ENCODE measurements around the gene TOX2.

Gene TOX2

DNA sequence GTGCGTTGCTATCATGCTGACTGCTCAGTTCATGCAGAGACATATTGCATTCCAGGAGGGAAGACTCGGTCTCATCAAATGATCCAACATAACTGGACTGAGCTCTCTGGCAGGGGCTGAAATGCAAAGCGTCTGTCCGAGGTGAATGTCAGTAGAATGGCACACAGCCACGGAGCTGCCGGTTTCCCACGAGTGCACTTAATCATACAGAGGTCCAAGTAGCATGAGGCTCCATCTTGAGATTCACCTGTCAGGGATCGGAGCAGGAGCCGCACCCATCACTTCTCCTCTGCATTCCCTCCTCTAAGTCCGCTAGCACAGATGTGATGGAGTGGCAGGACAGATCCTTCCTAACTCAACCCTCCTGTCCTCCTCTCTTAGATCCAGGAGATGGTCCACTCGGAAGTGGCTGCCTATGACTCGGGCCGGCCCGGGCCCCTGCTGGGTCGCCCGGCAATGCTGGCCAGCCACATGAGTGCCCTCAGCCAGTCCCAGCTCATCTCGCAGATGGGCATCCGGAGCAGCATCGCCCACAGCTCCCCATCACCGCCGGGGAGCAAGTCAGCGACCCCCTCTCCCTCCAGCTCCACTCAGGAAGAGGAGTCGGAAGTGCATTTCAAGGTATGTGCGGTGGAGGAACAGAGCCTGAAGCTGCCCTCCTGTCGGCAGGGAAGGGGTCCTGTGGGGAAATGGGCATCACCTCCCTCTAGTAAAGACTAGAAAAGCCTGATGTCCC is 136.4 kb downstream of the TOX2 start:
- H3K27me3 Mint-ChIP-seq (ENCODE audit: low read depth): peaks cover 5% of the 10 kb centered on the region
- H3K4me3 Mint-ChIP-seq: no peak overlapping the region
- TF ChIP-seq CTCF (IDR thresholded peaks at IDR 0.05; ENCODE audit: unreplicated experiment in 3 of 3): no peak
- H3K9me3 Mint-ChIP-seq: no peaks in the 10 kb centered on the region
- no peak overlapping the region for H3K27ac Mint-ChIP-seq
- no peaks in the 10 kb centered on the region for H3K4me1 Mint-ChIP-seq
- no peaks in the 10 kb centered on the region for H3K36me3 Mint-ChIP-seq (ENCODE audit: low read depth)

DNA sequence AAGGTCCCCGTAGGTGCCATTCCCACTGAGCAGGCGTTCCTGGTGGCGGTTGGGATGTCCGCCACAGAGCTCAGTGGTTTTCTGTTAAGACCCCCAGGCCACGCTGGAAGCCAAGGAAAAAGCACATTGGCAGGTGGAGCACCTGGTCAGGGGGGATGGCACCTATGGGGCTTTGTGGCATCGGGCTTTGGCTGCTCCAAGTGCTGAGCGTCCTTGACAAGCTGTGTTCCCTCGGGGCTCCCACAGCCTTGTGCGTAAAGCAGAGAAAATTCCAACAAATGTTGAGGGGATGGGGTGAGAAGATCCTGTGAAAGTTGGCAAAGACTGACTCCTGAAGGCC is 137.0 kb downstream of the TOX2 start:
- H3K9me3 Mint-ChIP-seq: no peaks in the 10 kb centered on the region
- TF ChIP-seq CTCF (IDR thresholded peaks at IDR 0.05; ENCODE audit: unreplicated experiment in 3 of 3): no peak
- peaks cover 4% of the 10 kb centered on the region for H3K27me3 Mint-ChIP-seq (ENCODE audit: low read depth)
- H3K27ac Mint-ChIP-seq: no peak overlapping the region
- H3K4me3 Mint-ChIP-seq: no peak overlapping the region
- H3K4me1 Mint-ChIP-seq: no peaks in the 10 kb centered on the region
- H3K36me3 Mint-ChIP-seq (ENCODE audit: low read depth): no peaks in the 10 kb centered on the region

DNA sequence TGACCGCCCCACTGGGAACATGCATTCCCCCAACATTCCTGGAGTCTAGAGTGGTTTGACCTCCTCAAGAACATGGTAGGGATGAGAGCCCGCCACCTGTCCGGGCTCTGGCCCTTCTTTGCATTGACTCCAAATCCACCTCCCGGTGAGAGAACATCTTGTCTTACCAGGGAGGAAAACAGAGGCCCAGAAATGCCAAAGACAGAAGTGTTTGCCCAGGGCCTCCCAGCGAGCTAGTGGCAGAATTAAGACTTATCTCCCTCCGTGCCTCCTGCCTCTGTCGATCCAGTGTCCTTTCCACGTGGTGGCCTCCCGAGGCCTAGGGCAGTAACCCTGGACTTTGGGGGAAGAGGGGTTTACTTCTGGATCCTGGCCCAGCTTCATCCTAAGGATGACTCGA is 137.5 kb downstream of the TOX2 start:
- Mint-ChIP-seq H3K27ac (no peak overlapping the region), H3K27me3 (ENCODE audit: low read depth) (peaks cover 4% of the 10 kb centered on the region), H3K9me3 (no peaks in the 10 kb centered on the region), H3K4me1 (no peaks in the 10 kb centered on the region), H3K4me3 (no peak overlapping the region), H3K36me3 (ENCODE audit: low read depth) (no peaks in the 10 kb centered on the region)
- TF ChIP-seq CTCF (IDR thresholded peaks at IDR 0.05; ENCODE audit: unreplicated experiment in 3 of 3): no peak

- no peak overlapping the region for H3K4me3 Mint-ChIP-seq
- peaks cover 3% of the 10 kb centered on the region for H3K9me3 Mint-ChIP-seq
- H3K4me1 Mint-ChIP-seq: no peaks in the 10 kb centered on the region
- H3K36me3 Mint-ChIP-seq (ENCODE audit: low read depth): no peaks in the 10 kb centered on the region
- H3K27ac Mint-ChIP-seq: no peak overlapping the region
- H3K27me3 Mint-ChIP-seq (ENCODE audit: low read depth): peaks cover 4% of the 10 kb centered on the region
- TF ChIP-seq CTCF (IDR thresholded peaks at IDR 0.05; ENCODE audit: unreplicated experiment in 3 of 3): no peak
Observed at GRCh38 chr20:44053046-44053445, 138.4 kb downstream of the TOX2 start.

GRCh38 chr20:44054118-44054517 is 139.5 kb downstream of the TOX2 start:
- TF ChIP-seq CTCF (IDR thresholded peaks at IDR 0.05; ENCODE audit: unreplicated experiment in 3 of 3): no peak
- peaks cover 10% of the 10 kb centered on the region for H3K9me3 Mint-ChIP-seq
- no peaks in the 10 kb centered on the region for H3K36me3 Mint-ChIP-seq (ENCODE audit: low read depth)
- H3K27me3 Mint-ChIP-seq (ENCODE audit: low read depth): peaks cover 4% of the 10 kb centered on the region
- H3K4me3 Mint-ChIP-seq: no peak overlapping the region
- no peak overlapping the region for H3K27ac Mint-ChIP-seq
- no peaks in the 10 kb centered on the region for H3K4me1 Mint-ChIP-seq

- TF ChIP-seq CTCF (IDR thresholded peaks at IDR 0.05; ENCODE audit: unreplicated experiment in 3 of 3): no peak
- no peaks in the 10 kb centered on the region for H3K36me3 Mint-ChIP-seq (ENCODE audit: low read depth)
- peaks cover 12% of the 10 kb centered on the region for H3K9me3 Mint-ChIP-seq
- H3K4me3 Mint-ChIP-seq: no peak overlapping the region
- H3K27ac Mint-ChIP-seq: no peak overlapping the region
- no peaks in the 10 kb centered on the region for H3K4me1 Mint-ChIP-seq
- H3K27me3 Mint-ChIP-seq (ENCODE audit: low read depth): peaks cover 4% of the 10 kb centered on the region
Observed at GRCh38 chr20:44054849-44055248, 140.2 kb downstream of the TOX2 start.
